ENCODE results near the gene IKZF1. TPM values are rescaled to one million over a fixed set of nuclear protein-coding genes. Genes with fewer than 3 reads are reported as not detected.

Gene IKZF1
- total RNA-seq, 1 experiment from 2014 or later, result not detected

- DNase-seq (ENCODE audit: low spot score), result no peak
Measured at GRCh38 chr7:50352751-50353150, 48.2 kb downstream of the IKZF1 start.

GRCh38 chr7:50353201-50353600 is 48.7 kb downstream of the IKZF1 start:
- no peak for DNase-seq (ENCODE audit: low spot score)

- DNase-seq (ENCODE audit: low spot score), result no peak
Measured at GRCh38 chr7:50353894-50354595, 49.5 kb downstream of the IKZF1 start.

- no peak for DNase-seq (ENCODE audit: low spot score)
Measured at GRCh38 chr7:50355817-50356178, 51.3 kb downstream of the IKZF1 start.

DNA sequence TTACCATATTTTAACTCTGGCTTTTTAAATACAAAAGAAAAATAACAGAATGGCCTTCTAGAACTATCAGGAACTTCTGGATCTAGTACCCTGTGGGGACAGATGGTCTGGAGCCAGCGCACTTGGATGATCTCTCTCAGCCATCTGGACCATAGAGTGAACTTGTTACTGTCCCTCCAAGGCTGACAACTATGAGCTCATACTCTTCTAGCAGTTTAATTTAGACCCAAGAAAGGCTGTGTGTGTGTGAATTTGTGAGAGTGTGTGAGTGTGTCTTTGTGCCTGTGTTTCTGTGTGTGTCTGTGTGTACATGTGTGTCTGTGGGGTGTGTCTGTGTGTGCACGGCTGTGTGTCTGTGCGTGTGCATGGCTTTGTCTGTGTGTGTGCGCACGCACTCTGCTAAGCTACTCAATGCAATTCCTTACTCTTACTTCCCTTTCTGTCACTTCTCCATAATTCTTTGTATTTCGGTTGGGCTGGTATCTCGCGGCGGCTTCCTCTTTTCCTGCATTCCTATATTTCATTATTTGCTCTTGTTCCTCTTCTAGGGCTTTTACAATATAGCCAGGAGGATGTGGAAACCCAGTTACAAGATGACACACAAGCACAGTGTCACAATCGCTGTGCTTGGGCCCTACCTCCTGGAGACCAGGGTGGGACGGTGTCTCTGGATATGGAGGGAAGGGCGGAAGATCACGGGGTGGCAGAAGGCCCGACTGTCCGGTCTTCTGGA is 51.9 kb downstream of the IKZF1 start:
- no peak for DNase-seq (ENCODE audit: low spot score)

DNA sequence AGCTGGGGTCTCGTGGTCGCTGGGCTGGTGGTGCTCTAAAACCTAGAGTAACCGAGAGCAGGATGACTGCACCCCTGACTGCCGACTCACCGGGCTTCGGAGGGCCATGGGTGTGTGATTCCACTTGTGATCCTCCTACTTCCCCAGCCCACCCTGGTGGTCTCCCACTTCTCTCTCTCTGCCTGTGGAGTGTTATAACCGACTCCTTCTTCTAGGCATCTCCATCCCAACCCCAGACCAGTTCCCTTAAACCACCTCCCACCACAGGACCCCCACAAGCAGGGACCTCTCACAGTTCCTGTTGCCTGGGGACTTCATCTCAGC is 52.4 kb downstream of the IKZF1 start:
- no peak for DNase-seq (ENCODE audit: low spot score)

- no peak for DNase-seq (ENCODE audit: low spot score)
Measured at GRCh38 chr7:50357426-50357825, 52.9 kb downstream of the IKZF1 start.

DNA sequence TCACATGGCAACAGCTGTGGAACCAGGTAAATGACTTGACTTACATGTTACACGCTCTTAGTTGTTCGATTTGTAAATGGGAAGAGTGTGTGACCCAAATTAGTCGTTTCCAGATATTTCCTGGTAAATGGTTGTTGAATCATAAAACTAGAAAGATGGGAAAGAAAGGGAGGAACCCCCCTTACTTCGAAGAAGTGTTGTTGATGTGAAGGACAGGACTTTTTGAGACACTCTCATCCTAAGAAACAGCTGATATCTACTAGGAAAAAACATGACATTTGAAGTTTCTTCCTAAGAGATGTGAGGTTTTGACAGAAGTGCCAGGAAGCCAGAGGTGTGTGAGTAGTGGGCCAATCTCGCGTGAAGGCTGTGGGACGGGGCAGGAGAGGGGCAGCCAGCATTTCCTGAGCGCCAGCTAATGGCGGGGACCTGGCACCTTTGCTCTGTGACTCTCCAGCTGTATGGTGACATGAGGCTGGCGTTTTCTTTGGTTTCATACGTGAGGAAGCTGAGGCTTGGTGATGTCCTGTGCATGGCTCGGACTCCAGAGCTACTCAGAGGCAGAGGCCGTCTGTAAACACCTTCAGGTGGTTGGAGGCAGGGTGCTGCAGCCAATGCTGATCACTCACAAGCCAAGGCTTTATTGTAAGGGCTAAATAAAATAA is 53.7 kb downstream of the IKZF1 start:
- no peak for DNase-seq (ENCODE audit: low spot score)

DNA sequence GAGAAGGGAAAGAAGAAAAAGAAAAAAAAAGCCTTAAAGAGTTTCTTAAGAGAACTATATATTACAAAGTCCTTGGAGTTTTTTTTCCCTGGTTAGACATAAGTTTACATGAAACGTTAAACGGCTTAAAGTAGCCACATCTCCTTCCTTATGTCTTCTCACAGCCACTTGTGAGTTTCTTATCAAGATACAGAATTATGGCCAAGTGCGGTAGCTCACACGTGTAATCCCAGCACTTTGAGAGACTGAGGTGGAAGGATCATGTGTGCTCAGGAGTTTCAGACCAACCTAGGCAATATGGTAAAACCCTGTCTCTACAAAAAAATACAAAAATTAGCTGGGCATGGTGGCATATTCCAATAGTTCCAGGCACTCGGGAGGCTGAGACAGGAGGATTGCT is 54.3 kb downstream of the IKZF1 start:
- no peak for DNase-seq (ENCODE audit: low spot score)

GRCh38 chr7:50359258-50359994 is 54.9 kb downstream of the IKZF1 start:
- DNase-seq (ENCODE audit: low spot score), result no peak

GRCh38 chr7:50359995-50360925 is 55.7 kb downstream of the IKZF1 start:
- no peak for DNase-seq (ENCODE audit: low spot score)

- no peak for DNase-seq (ENCODE audit: low spot score)
Measured at GRCh38 chr7:50362142-50362541, 57.6 kb downstream of the IKZF1 start.

DNA sequence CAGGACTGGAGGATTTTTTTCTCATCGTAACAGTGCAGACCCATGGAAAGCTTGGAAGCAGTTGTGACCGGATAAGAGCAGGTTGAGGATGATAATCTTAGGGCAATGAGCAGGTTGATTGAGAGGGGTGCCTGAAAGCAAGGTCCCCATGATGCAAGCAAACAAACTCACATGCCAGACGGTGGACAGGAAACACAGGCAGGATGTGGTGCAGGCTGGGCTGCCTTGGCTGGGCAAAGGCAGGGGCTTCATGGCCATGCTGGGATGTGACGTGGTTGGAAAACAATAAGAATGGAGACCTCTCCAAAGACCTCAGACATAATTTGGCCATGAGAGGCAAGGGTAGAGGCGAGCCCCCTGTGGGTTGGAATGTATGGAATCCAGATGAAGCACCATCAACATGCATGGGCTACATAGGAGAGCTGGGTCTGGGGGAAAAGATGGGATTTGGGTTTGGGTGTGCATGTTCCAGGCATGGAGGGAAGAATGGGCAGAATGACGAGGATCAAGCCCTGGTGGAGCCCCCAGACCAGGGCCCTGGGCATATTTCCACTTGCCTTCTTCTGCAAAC is 58.3 kb downstream of the IKZF1 start:
- no peak for DNase-seq (ENCODE audit: low spot score)

- no peak for DNase-seq (ENCODE audit: low spot score)
Measured at GRCh38 chr7:50363327-50364060, 59.0 kb downstream of the IKZF1 start.

- no peak for DNase-seq (ENCODE audit: low spot score)
Measured at GRCh38 chr7:50364645-50365044, 60.1 kb downstream of the IKZF1 start.

DNA sequence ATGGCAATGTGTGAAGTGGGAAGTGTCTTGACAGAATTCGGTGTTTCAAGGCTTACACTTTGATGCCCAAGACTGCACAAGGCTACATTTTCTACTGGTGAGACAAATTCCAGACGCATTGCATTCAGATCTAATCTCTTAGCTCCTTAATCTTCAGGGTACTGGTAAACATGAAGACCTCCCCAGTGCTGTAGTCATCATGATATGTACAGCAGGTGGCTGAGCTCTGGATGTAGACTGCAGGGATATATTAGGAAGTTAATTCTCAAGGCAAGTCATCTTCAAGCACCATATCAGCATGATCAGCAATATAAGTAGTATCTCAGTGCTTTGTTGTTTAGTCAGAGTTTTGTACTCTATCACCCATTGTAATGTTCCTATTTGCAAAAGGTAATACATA is 61.8 kb downstream of the IKZF1 start:
- DNase-seq (ENCODE audit: low spot score), result no peak

- DNase-seq (ENCODE audit: low spot score), result no peak
Measured at GRCh38 chr7:50367100-50367499, 62.6 kb downstream of the IKZF1 start.

DNA sequence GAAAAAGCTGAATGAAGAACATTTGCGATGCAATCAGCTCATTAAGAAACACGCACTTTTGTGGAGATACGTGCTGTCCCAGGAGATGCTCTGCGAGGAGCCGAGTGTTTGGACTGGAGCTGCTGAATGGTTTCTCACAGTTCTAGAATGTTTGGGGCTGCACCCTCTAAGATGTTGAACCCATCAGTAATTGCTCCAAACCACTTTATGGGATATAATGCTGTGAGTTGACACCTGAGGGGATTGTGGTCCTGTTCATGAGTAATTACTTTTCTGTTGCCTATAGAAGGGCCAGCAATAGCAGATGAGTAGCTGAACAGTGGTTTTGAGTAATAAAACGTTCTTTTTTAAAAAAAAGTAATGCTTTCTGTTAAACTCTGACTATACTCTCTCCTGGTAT is 63.1 kb downstream of the IKZF1 start:
- DNase-seq (ENCODE audit: low spot score), result no peak

DNA sequence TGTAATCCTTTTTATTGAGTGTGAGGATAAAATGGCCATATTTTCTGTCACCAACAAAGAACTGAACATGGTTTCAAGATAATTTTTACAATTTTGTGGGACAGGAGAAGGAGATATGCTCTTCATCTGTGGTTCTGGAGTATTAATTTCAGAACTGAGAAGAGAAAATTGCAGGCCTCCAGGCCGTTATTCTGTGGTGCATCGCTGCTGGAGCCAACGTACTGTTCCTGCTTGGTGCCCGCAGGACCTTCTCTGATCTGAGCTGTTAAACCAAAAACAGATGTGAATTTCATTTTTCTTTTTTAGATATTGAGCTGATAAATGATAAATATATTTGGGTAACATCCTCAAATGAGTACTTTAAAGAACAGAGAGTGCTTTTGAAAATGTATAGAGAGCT is 63.9 kb downstream of the IKZF1 start:
- no peak for DNase-seq (ENCODE audit: low spot score)
